ENCODE results near the gene CD84. TPM values are rescaled to one million over a fixed set of nuclear protein-coding genes. Genes with fewer than 3 reads are reported as not detected.
"Not testable (repeated sequence)": the region's sequence is repeated elsewhere in the genome, so short reads cannot be mapped to it uniquely, and the experiment has no call there.

The CD84 gene
- total RNA-seq, 1 donor from 2014 or later, result 20.7 TPM

DNA sequence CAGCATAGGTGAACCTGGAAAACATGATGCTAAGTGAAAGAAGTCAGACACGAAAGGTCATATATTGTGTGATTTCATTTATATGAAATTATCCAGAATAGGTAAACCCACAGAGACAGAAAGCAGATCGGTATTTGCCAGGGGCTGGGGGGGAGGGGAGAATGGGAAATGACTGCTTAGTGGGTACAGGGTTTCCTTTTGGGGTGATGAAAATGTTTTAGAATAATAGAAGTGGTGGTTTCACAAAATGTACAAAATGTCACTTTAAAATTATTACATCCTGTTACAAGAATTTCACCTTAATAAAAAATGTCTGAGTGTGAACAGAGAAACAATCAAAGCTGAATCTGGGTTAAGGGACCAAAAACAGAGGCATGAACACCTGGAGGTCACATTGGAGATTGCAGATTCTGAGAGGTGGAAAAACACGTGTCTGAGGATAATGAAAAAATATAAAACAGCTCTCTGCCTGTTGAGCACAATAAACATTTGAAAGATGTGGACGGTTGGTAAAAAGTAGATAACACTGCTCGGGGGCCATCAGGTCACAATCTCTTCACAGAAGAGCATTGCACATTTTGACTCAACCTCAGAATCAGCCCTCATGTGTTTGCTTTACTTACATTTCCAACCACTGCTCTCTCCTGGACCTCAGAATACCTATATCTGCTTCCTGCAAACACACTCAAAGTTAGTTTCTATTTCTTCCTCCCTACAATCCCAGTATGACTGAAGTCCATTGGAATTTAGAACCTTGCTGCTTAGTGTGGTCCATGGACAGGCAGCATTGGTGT, 59.5 kb downstream of the CD84 start:
- H3K27ac ChIP-seq, result no peak overlapping the region
- peak overlapping the region; percentile 40 for H3K4me3 ChIP-seq
- intact Hi-C loops (cut with DNase I), result no loop called here
- no peaks in the 10 kb centered on the region for H3K36me3 ChIP-seq
- H3K9me3 ChIP-seq, result no peaks in the 10 kb centered on the region
- DNase-seq (no peak), ATAC-seq (peak; percentile 41)
- peaks cover 7% of the 10 kb centered on the region for H3K4me1 ChIP-seq
- H3K27me3 ChIP-seq, result no peaks in the 10 kb centered on the region
- TF ChIP-seq, protein P1, sequence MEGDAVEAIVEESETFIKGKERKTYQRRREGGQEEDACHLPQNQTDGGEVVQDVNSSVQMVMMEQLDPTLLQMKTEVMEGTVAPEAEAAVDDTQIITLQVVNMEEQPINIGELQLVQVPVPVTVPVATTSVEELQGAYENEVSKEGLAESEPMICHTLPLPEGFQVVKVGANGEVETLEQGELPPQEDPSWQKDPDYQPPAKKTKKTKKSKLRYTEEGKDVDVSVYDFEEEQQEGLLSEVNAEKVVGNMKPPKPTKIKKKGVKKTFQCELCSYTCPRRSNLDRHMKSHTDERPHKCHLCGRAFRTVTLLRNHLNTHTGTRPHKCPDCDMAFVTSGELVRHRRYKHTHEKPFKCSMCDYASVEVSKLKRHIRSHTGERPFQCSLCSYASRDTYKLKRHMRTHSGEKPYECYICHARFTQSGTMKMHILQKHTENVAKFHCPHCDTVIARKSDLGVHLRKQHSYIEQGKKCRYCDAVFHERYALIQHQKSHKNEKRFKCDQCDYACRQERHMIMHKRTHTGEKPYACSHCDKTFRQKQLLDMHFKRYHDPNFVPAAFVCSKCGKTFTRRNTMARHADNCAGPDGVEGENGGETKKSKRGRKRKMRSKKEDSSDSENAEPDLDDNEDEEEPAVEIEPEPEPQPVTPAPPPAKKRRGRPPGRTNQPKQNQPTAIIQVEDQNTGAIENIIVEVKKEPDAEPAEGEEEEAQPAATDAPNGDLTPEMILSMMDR (IDR thresholded peaks at IDR 0.05), result no peak

DNA sequence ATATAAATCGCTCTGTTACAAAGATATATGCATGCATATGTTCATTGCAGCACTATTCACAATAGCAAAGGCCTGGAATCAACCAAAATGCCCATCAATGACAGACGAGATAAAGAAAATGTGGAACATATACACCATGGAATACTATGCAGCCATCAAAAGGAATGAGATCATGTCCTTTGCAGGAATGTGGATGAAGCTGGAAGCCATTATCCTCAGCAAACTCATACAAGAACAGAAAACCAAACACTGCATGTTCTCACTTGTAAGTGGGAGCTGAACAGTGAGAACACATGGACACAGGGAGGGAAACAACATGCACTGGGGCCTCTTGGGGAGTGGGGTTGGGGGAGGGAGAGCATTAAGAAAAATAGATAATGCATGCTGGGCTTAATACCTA, 61.8 kb downstream of the CD84 start:
- H3K27ac ChIP-seq; H3K36me3 ChIP-seq; H3K27me3 ChIP-seq; intact Hi-C loops (cut with DNase I); ATAC-seq; H3K4me1 ChIP-seq; H3K9me3 ChIP-seq; DNase-seq; H3K4me3 ChIP-seq: not testable (repeated sequence)

DNA sequence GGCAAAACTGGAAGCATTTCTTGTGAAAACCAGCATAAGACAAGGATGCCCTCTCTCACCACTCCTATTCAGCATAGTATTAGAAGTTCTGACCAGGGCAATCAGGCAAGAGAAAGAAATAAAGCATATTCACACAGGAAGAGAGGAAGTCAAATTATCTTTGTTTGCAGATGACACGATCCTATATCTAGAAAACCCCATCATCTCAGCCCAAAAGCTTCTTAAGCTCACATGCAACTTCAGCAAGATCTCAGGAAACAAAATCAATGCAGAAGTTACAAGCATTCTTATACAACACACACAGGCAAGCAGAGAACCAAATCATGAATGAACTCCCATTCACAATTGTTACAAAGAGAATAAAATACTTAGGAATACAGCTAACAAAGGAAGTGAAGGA, 63.4 kb downstream of the CD84 start:
- H3K4me1 ChIP-seq; intact Hi-C loops (cut with DNase I); H3K36me3 ChIP-seq; H3K9me3 ChIP-seq; DNase-seq; H3K27ac ChIP-seq; ATAC-seq; H3K4me3 ChIP-seq; H3K27me3 ChIP-seq: not testable (repeated sequence)

DNA sequence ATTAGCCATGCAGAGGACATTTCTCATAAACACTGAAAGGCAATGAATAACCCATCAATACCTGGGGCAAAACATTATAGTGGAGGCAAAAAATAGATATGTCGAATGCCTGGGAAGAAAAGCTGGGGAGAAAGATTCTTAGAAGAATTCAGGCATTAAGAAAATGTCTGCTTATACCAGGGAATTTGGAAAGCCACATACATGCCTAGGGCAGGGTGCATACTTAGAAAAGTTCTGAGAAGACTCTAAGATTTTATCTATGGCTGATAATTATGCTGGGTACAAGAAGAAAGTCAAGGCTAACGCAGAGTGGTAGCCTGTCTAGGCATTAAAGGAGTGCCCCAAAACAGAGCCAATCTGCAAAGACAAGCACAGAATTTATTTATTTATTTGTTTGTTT, 74.6 kb downstream of the CD84 start:
- Histone ChIP-seq H3K27me3 (no peaks in the 10 kb centered on the region), H3K36me3 (no peaks in the 10 kb centered on the region), H3K9me3 (peaks cover 11% of the 10 kb centered on the region), H3K27ac (no peak overlapping the region), H3K4me1 (no peaks in the 10 kb centered on the region), H3K4me3 (no peak overlapping the region)
- ATAC-seq (no peak), DNase-seq (no peak)
- TF ChIP-seq, protein P1 (IDR thresholded peaks at IDR 0.05), result no peak
- intact Hi-C loops (cut with DNase I), result no loop called here

DNA sequence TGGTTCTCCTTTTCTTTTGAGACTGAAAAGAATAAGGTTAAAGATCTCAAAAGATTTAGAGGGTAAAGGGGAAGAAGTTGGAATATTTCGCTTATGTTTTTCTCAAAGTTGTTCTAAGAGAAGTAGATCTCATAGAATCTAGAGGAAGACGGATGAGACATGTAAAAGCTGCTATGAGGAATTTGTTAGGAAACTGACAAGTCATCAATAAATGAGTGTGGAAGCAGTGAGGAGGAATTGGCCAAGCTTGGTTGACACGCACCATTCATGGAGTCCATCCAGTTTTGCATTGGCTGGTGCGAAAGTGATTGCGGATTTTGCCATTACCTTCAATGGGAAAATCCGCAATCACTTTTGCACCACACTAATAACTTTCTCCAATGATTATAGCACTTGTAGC, 76.2 kb downstream of the CD84 start:
- no peaks in the 10 kb centered on the region for H3K27me3 ChIP-seq
- no peak overlapping the region for H3K27ac ChIP-seq

DNA sequence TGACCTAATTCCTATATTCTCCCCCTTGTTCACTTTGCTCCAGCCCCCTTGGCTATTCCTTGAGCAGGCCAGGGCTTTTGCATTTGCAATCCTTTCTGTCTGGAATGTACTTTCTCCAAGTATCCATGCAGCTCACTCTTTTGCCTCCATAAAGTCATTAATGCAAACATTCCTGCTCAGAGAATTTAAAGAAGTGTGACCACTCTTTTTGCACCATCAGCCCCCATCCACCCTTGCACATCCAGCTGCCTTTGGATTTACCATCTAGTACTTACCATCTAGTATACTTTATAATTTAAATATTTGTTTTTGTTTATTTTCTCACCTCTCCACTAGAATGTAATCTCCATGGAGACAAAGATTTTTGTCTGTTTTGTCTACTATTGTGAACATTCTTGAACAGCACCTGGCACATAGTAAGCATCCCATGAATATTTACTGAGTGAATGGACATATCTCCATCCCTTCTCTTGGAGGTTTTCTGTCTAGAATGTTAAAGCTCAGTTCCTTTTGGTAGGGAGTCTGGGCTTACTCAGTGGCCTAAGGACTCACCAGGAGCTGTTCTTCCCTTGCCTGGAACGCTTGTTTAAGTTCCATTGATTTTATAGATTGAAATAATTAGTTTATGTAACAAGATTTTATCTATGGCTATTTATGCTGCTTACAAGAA, 78.8 kb downstream of the CD84 start:
- Histone ChIP-seq H3K4me1 (no peaks in the 10 kb centered on the region), H3K4me3 (no peak overlapping the region), H3K36me3 (no peaks in the 10 kb centered on the region), H3K27ac (no peak overlapping the region), H3K9me3 (no peaks in the 10 kb centered on the region), H3K27me3 (no peaks in the 10 kb centered on the region)
- TF ChIP-seq, protein P1 (IDR thresholded peaks at IDR 0.05), result no peak
- intact Hi-C loops (cut with DNase I), result no loop called here
- DNase-seq (no peak), ATAC-seq (no peak)

More for the DNA sequence above, 76.2 kb downstream of the CD84 start:
- DNase-seq (no peak), ATAC-seq (no peak)
- Histone ChIP-seq H3K4me1 (no peaks in the 10 kb centered on the region), H3K36me3 (no peaks in the 10 kb centered on the region), H3K4me3 (no peak overlapping the region), H3K9me3 (peaks cover 11% of the 10 kb centered on the region)
- TF ChIP-seq, protein P1 (IDR thresholded peaks at IDR 0.05), result no peak
- intact Hi-C loops (cut with DNase I), result no loop called here

All from upper lobe of right lung (tissue), 1 donor.